A549 treated with RU486 at 1 μM for 4 hours (cell line): ENCODE results near the gene SRF. TPM values are rescaled to one million over a fixed set of nuclear protein-coding genes. Genes with fewer than 3 reads are reported as not detected.

Experiments
- total RNA-seq: library from RNA; stranded (reverse); fragments of 200-300 nt; extraction: Qiagen RNA extraction; gene quantifications from 5 replicates; pipeline ENCODE4 v1.2.3, GENCODE V29; 2022; ENCODE audit warnings: low read depth

SRF gene
- 12.3 to 18.7 TPM (median 17.9 TPM) in 5 replicates for total RNA-seq

GRCh38 chr6:43170931-43171706 is at the start of gene SRF:
Gene SRF (plus strand): TSS chr6:43171269. CDS start chr6:43171657, 388 bp downstream.

GRCh38 chr6:43181942-43182860 is 11.1 kb downstream of the SRF start, which contains the start of gene CUL9:
Gene CUL9 (plus strand): TSS chr6:43182196. CDS start chr6:43184311, 2,115 bp downstream.

GRCh38 chr6:43228951-43229802 is 58.1 kb downstream of the SRF start, which contains the start of gene DNPH1:
Gene DNPH1 (minus strand): TSS chr6:43229481. CDS start chr6:43229456, 25 bp downstream.

Other genes starting within 250 kb of the SRF start
- 36.6 to 45.7 TPM (median 42.7 TPM) in 5 replicates for gene CNPY3, start 241.8 kb upstream of the SRF start, total RNA-seq
- 0.18 to 0.24 TPM (median 0.19 TPM) in 3 of 5 replicates, not detected in the others for gene GNMT, start 210.5 kb upstream of the SRF start, total RNA-seq
- 5.0 to 9.2 TPM (median 7.5 TPM) in 5 replicates for gene PEX6, start 192.1 kb upstream of the SRF start, total RNA-seq
- 25.0 to 28.8 TPM (median 26.9 TPM) in 5 replicates for gene PPP2R5D, start 186.7 kb upstream of the SRF start, total RNA-seq
- gene MEA1, start 157.3 kb upstream of the SRF start, total RNA-seq: 90.8 to 113 TPM (median 93.1 TPM) in 5 replicates
- 26.1 to 32.1 TPM (median 30.4 TPM) in 5 replicates for gene KLHDC3, start 157.0 kb upstream of the SRF start, total RNA-seq
- gene RRP36, start 149.6 kb upstream of the SRF start, total RNA-seq: 67.5 to 87.2 TPM (median 72.5 TPM) in 5 replicates
- 5.9 to 8.0 TPM (median 7.1 TPM) in 5 replicates for gene CUL7, start 117.4 kb upstream of the SRF start, total RNA-seq
- 55.2 to 71.0 TPM (median 62.7 TPM) in 5 replicates for gene MRPL2, start 111.8 kb upstream of the SRF start, total RNA-seq
- 5.6 to 8.1 TPM (median 7.2 TPM) in 5 replicates for gene KLC4, start 111.6 kb upstream of the SRF start, total RNA-seq
- 4.1 to 5.1 TPM (median 4.4 TPM) in 5 replicates for gene PTK7, start 95.0 kb upstream of the SRF start, total RNA-seq
- 6.8 to 8.8 TPM (median 8.4 TPM) in 5 replicates for gene CUL9, start 10.9 kb downstream of the SRF start, total RNA-seq
- 68.6 to 103 TPM (median 100 TPM) in 5 replicates for gene DNPH1, start 58.2 kb downstream of the SRF start, total RNA-seq
- 0.03 to 0.09 TPM (median 0.06 TPM) in 4 of 5 replicates, not detected in the other for gene TTBK1, start 72.2 kb downstream of the SRF start, total RNA-seq
- gene SLC22A7, start 127.0 kb downstream of the SRF start, total RNA-seq: not detected in 5 replicates
- 0.42 to 1.0 TPM (median 0.66 TPM) in 5 replicates for gene CRIP3, start 137.6 kb downstream of the SRF start, total RNA-seq
- gene ZNF318, start 198.4 kb downstream of the SRF start, total RNA-seq: 3.6 to 5.2 TPM (median 4.9 TPM) in 5 replicates